HepG2 (cell line): Measurements from ENCODE around the gene TNFRSF1B. TPM values are rescaled to one million over a fixed set of nuclear protein-coding genes. Genes with fewer than 3 reads are reported as not detected.

Experiments
- DMTF1 ChIP-seq: sonication (generic); formaldehyde crosslinking; IDR thresholded peaks from 2 replicates; pipeline ENCODE4 v1.4.0; 2020; ENCODE audit warnings: mild to moderate bottlenecking, missing genetic modification reagents
- HOXA3 ChIP-seq: sonication (generic); formaldehyde crosslinking; IDR thresholded peaks from 2 replicates; pipeline ENCODE4 v1.5.0; 2020; ENCODE audit warnings: missing genetic modification reagents
- JUND ChIP-seq: sonication (generic); formaldehyde crosslinking; IDR thresholded peaks from 2 replicates; pipeline ENCODE4 v1.8.0; 2022; ENCODE audit warnings: mild to moderate bottlenecking, missing genetic modification reagents
- NCOR1 ChIP-seq: fragments of 200-600 bp; sonication (generic); IDR thresholded peaks from 2 replicates; pipeline ENCODE4 v1.7.0; 2017; ENCODE audit warnings: antibody characterized with exemption, low read length, borderline replicate concordance
- NRL ChIP-seq: sonication (generic); formaldehyde crosslinking; IDR thresholded peaks from 2 replicates; pipeline ENCODE4 v1.5.0; 2020; ENCODE audit warnings: missing genetic modification reagents, mild to moderate bottlenecking, moderate library complexity, borderline replicate concordance
- PHF8 ChIP-seq: sonication (generic); formaldehyde crosslinking; IDR thresholded peaks from 2 replicates; pipeline ENCODE4 v1.5.0; 2020; ENCODE audit warnings: missing genetic modification reagents
- PRMT3 ChIP-seq: sonication (generic); formaldehyde crosslinking; IDR thresholded peaks from 2 replicates; pipeline ENCODE4 v1.8.1; 2022; ENCODE audit warnings: low read depth, mild to moderate bottlenecking, moderate library complexity, missing genetic modification reagents, borderline replicate concordance
- SALL1 ChIP-seq: sonication (generic); formaldehyde crosslinking; IDR thresholded peaks from 2 replicates; pipeline ENCODE4 v1.8.0; 2022; ENCODE audit warnings: mild to moderate bottlenecking, missing genetic modification reagents
- TBX3 ChIP-seq: fragments of 450-650 bp; IDR thresholded peaks from 2 replicates; pipeline ENCODE4 v1.6.1; 2017; ENCODE audit warnings: antibody characterized with exemption, mild to moderate bottlenecking, inconsistent platforms, borderline replicate concordance
- ZFP37 ChIP-seq: sonication (generic); formaldehyde crosslinking; IDR thresholded peaks from 2 replicates; pipeline ENCODE4 v1.4.0; 2020; ENCODE audit warnings: missing genetic modification reagents, borderline replicate concordance
- ZHX1 ChIP-seq: sonication (generic); formaldehyde crosslinking; IDR thresholded peaks from 2 replicates; pipeline ENCODE4 v1.8.1; 2022; ENCODE audit warnings: low read depth, mild to moderate bottlenecking, missing genetic modification reagents
- ZHX2 ChIP-seq, 2 experiments: sonication (generic) in 1 of 2; formaldehyde crosslinking in 1 of 2; IDR thresholded peaks; 2 replicates each; pipeline versions ENCODE4 v1.6.1 to v1.9.0; 2014 to 2022; ENCODE audit warnings: antibody characterized with exemption in 1 of 2, borderline replicate concordance in 1 of 2, inconsistent platforms in 1 of 2, low read depth in 1 of 2, missing genetic modification reagents in 1 of 2
- ZNF430 ChIP-seq: sonication (generic); formaldehyde crosslinking; IDR thresholded peaks from 2 replicates; pipeline ENCODE4 v1.9.0; 2021; ENCODE audit warnings: mild to moderate bottlenecking, missing genetic modification reagents
- ZNF460 ChIP-seq: sonication (generic); formaldehyde crosslinking; IDR thresholded peaks from 2 replicates; pipeline ENCODE4 v1.5.1; 2020; ENCODE audit warnings: missing genetic modification reagents, mild to moderate bottlenecking, borderline replicate concordance
- ZNF550 ChIP-seq: sonication (generic); formaldehyde crosslinking; IDR thresholded peaks from 2 replicates; pipeline ENCODE4 v1.4.0; 2020; ENCODE audit warnings: mild to moderate bottlenecking, missing genetic modification reagents, borderline replicate concordance
- ZNF552 ChIP-seq: sonication (generic); formaldehyde crosslinking; IDR thresholded peaks from 2 replicates; pipeline ENCODE4 v1.9.0; 2022; ENCODE audit warnings: missing genetic modification reagents, mild to moderate bottlenecking, borderline replicate concordance
- polyA plus RNA-seq, 8 experiments: library from polyadenylated mRNA; depleted of rRNA in 3 of 8; stranded (reverse) in 7 of 8; unstranded in 1 of 8; fragments of >200 nt; fragmentation: Illumina TruSeq in 4 of 8; extraction: Trizol in 4 of 8; gene quantifications; 2 replicates each; pipeline versions ENCODE4 v1.2.1 to v1.2.3, GENCODE V29; 2011 to 2016; ENCODE audit warnings: low read depth in 4 of 8, missing spikeins in 1 of 8, mixed read lengths in 1 of 8; ENCODE audit not compliant: insufficient read depth in 1 of 8
- total RNA-seq, 5 experiments: library from RNA; depleted of rRNA; stranded (reverse); fragments of >200 nt; fragmentation: Illumina TruSeq; extraction: Trizol; gene quantifications; 2 replicates each; pipeline ENCODE4 v1.2.3, GENCODE V29; 2016; ENCODE audit warnings: low read depth in 1 of 5

Gene TNFRSF1B
- total and polyA plus RNA-seq, 2 of the 13 experiments (the other 11 are each of a cell fraction or from before 2014, with no cell fraction given): 0.04 to 0.11 TPM

GRCh38 chr1:12229835-12230548, 63.2 kb downstream of the TNFRSF1B start, which contains the start of gene VPS13D (continued):
- TF ChIP-seq ZHX2 (IDR thresholded peaks at IDR 0.05; ENCODE audit: low read depth) (0 out of 2 replicates have a peak, but pooled peaks have one; percentile 19), ZHX2 (CRISPR knock-in tag; IDR thresholded peaks at IDR 0.05; ENCODE audit: borderline replicate concordance) (no peak), NRL (CRISPR knock-in tag) (no peak), DMTF1 (CRISPR knock-in tag) (no peak), ZNF550 (no peak), ZNF552 (CRISPR knock-in tag) (0 out of 2 replicates have a peak, but pooled peaks have one; percentile 13), ZFP37 (no peak), ZNF460 (CRISPR knock-in tag) (no peak), HOXA3 (peak; percentile 79), SALL1 (CRISPR knock-in tag) (peak; percentile 53; the same call in 1 of the 2 replicates), PHF8 (CRISPR knock-in tag) (peak; percentile 57), ZNF430 (CRISPR knock-in tag) (no peak), PRMT3 (CRISPR knock-in tag) (no peak), ZHX1 (no peak), NCOR1 (no peak), JUND (no peak), TBX3 (no peak)
